Cardiac atrium fibroblast (primary cell): ENCODE measurements around the gene BOD1. TPM values are rescaled to one million over a fixed set of nuclear protein-coding genes. Genes with fewer than 3 reads are reported as not detected.

Experiments used
- total RNA-seq: library from RNA; depleted of rRNA; stranded (reverse); fragments of >200 nt; gene quantifications from 2 replicates; pipeline ENCODE4 v1.2.3, GENCODE V29; 2015

BOD1 gene
- 48.9 and 49.6 TPM in 2 replicates for total RNA-seq

DNA sequence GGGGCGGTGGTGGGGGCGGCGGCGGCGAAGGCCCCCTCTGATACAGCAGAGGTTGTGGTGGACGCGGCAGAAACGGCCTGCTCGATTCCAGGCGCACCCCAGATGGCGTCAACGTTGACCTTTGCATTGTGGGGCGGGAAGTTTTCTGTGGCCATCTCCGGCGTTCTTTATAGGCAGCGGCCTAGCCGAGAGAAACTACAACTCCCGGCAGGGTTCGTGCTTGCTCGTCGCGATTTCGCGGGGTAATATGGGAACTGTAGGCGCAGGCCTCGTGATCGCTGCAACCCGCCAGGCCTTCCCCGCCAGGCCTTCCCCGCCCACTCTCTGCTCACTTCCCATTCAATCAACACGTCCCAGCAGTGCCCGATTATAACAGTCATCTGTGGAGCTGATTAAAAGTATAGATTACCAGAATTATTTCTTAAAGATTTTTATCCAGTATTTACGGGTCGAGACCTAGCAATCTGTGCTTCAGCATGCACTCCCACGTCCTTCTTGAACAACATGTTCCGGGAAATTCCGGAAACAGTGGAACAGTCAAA lies at the start of gene BOD1:
TSS of gene BOD1 (minus strand) at position 74 of the 542 bp plus-strand sequence. CDS start 214 bp downstream, outside the sequence.

